A673 (cell line): ENCODE measurements around the gene MLXIP. TPM values are rescaled to one million over a fixed set of nuclear protein-coding genes. Genes with fewer than 3 reads are reported as not detected.

ENCODE experiments used
- Bru-seq: library from RNA; stranded (reverse); fragments of 400-500 nt; gene quantifications from one replicate; lab custom pipeline; 2021; lab: Mats Ljungman, UMichigan
- BruChase-seq, 2 experiments: library from RNA; stranded (reverse); fragments of 400-500 nt; gene quantifications; one replicate each; lab custom pipeline; 2021; lab: Mats Ljungman, UMichigan
- BruUV-seq: library from RNA; stranded (reverse); fragments of 400-500 nt; replicated peaks from 2 replicates; lab custom pipeline; 2021; lab: Mats Ljungman, UMichigan
- CTCF ChIA-PET: fragments of 300-600 bp; sonication (Branson Sonifier 250); formaldehyde crosslinking; loops from one replicate; lab custom pipeline; 2022; ENCODE audit warnings: antibody characterized with exemption; lab: Charles Lee
- POLR2A ChIA-PET: fragments of 300-600 bp; sonication (Branson Sonifier 250); formaldehyde crosslinking; loops from one replicate; lab custom pipeline; 2022; ENCODE audit warnings: antibody characterized with exemption; ENCODE audit not compliant: low non-redundant PET; lab: Charles Lee
- DNase-seq: peaks from one replicate; pipeline ENCODE4 v3.0.0-alpha.2; 2015; ENCODE audit warnings: low spot score
- H3K27ac ChIP-seq: fragments of 200-600 bp; sonication (generic); 2 replicates; pipeline ENCODE4 v1.5.1; 2016; ENCODE audit warnings: mixed run types, low read depth, mild to moderate bottlenecking, mixed read lengths, antibody characterized with exemption, low read length; ENCODE audit not compliant: poor library complexity, severe bottlenecking
- H3K27me3 ChIP-seq: fragments of 200-600 bp; sonication (generic); replicated peaks from 2 replicates; pipeline ENCODE4 v1.6.1; 2017; ENCODE audit warnings: mixed run types, low read depth, mild to moderate bottlenecking, mixed read lengths, antibody characterized with exemption, low read length; ENCODE audit not compliant: insufficient read depth, poor library complexity
- H3K36me3 ChIP-seq: fragments of 200-600 bp; sonication (generic); 2 replicates; pipeline ENCODE4 v1.6.1; 2016; ENCODE audit warnings: mixed run types, mild to moderate bottlenecking, mixed read lengths, antibody characterized with exemption, low read length; ENCODE audit not compliant: insufficient read depth, poor library complexity, severe bottlenecking
- H3K4me1 ChIP-seq: fragments of 200-600 bp; sonication (generic); 2 replicates; pipeline ENCODE4 v1.6.1; 2017; ENCODE audit warnings: mixed run types, mild to moderate bottlenecking, mixed read lengths, antibody characterized with exemption, low read length; ENCODE audit not compliant: insufficient read depth, poor library complexity, severe bottlenecking
- H3K4me3 ChIP-seq: fragments of 200-600 bp; sonication (generic); 2 replicates; pipeline ENCODE4 v1.5.1; 2016; ENCODE audit warnings: low read depth, mixed run types, mild to moderate bottlenecking, mixed read lengths, low read length; ENCODE audit not compliant: poor library complexity, severe bottlenecking
- H3K9me3 ChIP-seq: fragments of 200-600 bp; sonication (generic); 2 replicates; pipeline ENCODE4 v1.6.1; 2016; ENCODE audit warnings: mixed run types, low read depth, mild to moderate bottlenecking, mixed read lengths, antibody characterized with exemption, low read length; ENCODE audit not compliant: poor library complexity, severe bottlenecking
- EZH2 ChIP-seq: fragments of 200-600 bp; sonication (generic); IDR thresholded peaks from 2 replicates; pipeline ENCODE4 v1.6.1; 2017; ENCODE audit warnings: borderline replicate concordance, low read depth, mild to moderate bottlenecking, mixed read lengths, antibody characterized with exemption, low read length; ENCODE audit not compliant: poor library complexity, severe bottlenecking
- intact Hi-C: fragments of 100-400 bp; cut with micrococcal nuclease; formaldehyde crosslinking; loops from one replicate; pipeline ENCODE4 v1.10.0; 2022; ENCODE audit not compliant: unreplicated experiment
- long read RNA-seq: library from polyadenylated mRNA; stranded (forward); transcript quantifications from one replicate; pipeline ENCODE4 v2.0.0, GENCODE V29; 2022
- total RNA-seq: library from RNA; stranded (reverse); gene quantifications from 2 replicates; pipeline ENCODE4 v1.2.3, GENCODE V29; 2021
- TF ChIP-seq, protein P1 (sequence below): fragments of 300-800, 200-600 bp; sonication (generic); conservative IDR thresholded peaks from 2 replicates; pipeline ENCODE4 v1.5.1; 2017; ENCODE audit warnings: low read depth, mild to moderate bottlenecking, antibody characterized with exemption, low read length, moderate library complexity, mixed read lengths

The MLXIP gene, protein sequence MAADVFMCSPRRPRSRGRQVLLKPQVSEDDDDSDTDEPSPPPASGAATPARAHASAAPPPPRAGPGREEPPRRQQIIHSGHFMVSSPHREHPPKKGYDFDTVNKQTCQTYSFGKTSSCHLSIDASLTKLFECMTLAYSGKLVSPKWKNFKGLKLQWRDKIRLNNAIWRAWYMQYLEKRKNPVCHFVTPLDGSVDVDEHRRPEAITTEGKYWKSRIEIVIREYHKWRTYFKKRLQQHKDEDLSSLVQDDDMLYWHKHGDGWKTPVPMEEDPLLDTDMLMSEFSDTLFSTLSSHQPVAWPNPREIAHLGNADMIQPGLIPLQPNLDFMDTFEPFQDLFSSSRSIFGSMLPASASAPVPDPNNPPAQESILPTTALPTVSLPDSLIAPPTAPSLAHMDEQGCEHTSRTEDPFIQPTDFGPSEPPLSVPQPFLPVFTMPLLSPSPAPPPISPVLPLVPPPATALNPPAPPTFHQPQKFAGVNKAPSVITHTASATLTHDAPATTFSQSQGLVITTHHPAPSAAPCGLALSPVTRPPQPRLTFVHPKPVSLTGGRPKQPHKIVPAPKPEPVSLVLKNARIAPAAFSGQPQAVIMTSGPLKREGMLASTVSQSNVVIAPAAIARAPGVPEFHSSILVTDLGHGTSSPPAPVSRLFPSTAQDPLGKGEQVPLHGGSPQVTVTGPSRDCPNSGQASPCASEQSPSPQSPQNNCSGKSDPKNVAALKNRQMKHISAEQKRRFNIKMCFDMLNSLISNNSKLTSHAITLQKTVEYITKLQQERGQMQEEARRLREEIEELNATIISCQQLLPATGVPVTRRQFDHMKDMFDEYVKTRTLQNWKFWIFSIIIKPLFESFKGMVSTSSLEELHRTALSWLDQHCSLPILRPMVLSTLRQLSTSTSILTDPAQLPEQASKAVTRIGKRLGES
- total RNA-seq (32.7 and 35.8 TPM in 2 replicates), Bru-seq, nascent RNA (percentile 60 among the genes with signal in this experiment), BruChase-seq, experiment 1, labeled RNA remaining after a 2-hour chase (percentile 67 among the genes with signal in this experiment), BruChase-seq, experiment 2, labeled RNA remaining after a 6-hour chase (percentile 85 among the genes with signal in this experiment)
- long read RNA-seq, full-length matches to known transcripts = 33 of 89 reads
- long read RNA-seq, partial matches to known transcripts = 32 of 89 reads
- long read RNA-seq, other reads (novel, unspliced or antisense) = 24 of 89 reads

DNA sequence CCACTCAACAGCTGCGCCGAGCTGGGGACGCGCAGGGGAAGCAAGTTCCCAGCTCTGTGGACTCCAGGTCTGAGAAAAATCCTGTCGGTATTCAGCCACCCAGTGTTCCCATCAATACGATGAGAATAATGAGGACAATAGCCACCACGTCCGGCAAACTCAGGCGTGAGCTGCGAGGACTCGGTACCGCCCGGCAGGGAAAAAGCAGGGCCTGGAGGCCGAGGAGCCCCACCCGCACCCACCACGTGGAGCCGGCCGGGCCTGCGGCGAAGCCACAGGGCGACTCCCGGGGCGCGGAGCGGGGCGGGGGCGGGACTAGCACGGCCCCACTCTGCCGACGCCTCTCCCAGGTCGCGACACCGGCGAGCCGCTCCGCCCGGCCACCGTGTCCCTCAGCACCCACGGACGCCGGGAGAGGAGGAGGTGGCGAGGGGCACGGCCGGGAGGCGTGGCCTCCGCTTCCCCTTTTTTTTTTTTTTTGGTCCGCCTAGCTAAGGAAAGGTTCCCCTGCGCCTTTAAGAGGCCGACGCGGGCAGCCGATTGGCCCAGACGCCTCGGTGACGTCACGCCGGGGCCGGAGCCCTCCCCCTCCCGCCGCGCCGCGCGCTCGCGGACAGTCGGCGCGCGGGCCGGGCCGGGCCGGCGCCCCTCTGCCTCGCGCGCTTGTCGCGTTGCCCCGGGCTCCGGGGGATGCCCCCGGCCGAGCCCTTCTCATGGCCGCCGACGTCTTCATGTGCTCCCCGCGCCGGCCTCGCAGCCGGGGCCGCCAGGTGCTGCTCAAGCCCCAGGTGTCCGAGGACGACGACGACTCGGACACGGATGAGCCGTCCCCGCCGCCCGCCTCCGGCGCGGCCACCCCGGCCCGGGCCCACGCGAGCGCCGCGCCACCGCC, at the start of gene MLXIP:
Gene MLXIP, plus strand, starts transcription at position 616 of the 892 bp plus-strand sequence. Its CDS starts 98 bp downstream, at position 714.
- ChIA-PET POLR2A (no interaction called here), CTCF (interaction anchor here (0.6 kb wide), 1 partner anchor 1895 kb away, joined by 3 read pairs; no protein-coding TSS in a partner anchor)
- Histone ChIP-seq H3K36me3 (no peaks in the 10 kb centered on the region), H3K27ac (peak within 1 kb of the TSS; percentile 66), H3K27me3 (no peaks in the 10 kb centered on the region), H3K4me3 (peak within 1 kb of the TSS; percentile 68), H3K9me3 (no peaks in the 10 kb centered on the region), H3K4me1 (peaks cover 30% of the 10 kb centered on the region)
- TSS peak; percentile 84 for BruUV-seq
- intact Hi-C loops = no loop called here
- DNase-seq = peak; percentile 95
- no peak for TF ChIP-seq EZH2
- TF ChIP-seq, protein P1, sequence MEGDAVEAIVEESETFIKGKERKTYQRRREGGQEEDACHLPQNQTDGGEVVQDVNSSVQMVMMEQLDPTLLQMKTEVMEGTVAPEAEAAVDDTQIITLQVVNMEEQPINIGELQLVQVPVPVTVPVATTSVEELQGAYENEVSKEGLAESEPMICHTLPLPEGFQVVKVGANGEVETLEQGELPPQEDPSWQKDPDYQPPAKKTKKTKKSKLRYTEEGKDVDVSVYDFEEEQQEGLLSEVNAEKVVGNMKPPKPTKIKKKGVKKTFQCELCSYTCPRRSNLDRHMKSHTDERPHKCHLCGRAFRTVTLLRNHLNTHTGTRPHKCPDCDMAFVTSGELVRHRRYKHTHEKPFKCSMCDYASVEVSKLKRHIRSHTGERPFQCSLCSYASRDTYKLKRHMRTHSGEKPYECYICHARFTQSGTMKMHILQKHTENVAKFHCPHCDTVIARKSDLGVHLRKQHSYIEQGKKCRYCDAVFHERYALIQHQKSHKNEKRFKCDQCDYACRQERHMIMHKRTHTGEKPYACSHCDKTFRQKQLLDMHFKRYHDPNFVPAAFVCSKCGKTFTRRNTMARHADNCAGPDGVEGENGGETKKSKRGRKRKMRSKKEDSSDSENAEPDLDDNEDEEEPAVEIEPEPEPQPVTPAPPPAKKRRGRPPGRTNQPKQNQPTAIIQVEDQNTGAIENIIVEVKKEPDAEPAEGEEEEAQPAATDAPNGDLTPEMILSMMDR = no peak

DNA sequence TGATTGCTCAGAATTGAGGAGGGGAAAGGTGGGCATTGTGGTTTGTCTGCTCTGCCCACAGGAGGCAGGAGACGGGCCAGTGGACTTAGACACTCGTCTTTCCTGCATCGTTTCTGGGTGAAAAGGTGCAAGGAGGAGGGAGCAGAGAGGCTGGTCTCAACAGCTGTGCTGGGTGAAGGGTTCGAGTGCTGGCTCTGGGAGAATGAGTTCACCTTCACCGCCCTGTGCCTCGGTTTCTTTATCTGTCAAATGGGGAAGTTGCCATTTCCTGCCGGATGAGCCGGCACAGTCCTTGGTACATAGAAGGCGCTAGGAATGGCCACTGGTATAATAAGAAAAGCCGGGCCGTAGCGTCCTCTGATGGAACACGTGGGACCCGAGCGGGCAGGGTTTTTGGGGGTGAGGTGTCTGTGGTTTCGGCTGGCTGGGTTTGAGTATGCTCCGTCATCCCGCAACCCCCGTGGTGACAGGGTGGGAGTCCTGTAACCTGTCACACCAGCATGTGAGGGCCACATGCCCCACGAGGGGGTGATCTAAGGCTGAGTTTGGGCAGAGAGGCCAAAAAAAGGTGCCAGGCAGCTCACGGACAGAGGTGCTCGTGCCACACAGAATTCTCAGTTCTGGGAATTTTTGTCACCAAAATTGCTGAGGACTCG, 49.5 kb upstream of the MLXIP start:
- Histone ChIP-seq H3K27me3 (no peaks in the 10 kb centered on the region), H3K36me3 (no peaks in the 10 kb centered on the region), H3K27ac (peak overlapping the region; percentile 16), H3K9me3 (no peaks in the 10 kb centered on the region), H3K4me3 (no peak overlapping the region), H3K4me1 (no peaks in the 10 kb centered on the region)
- CTCF ChIA-PET = no interaction called here
- no TSS peak for BruUV-seq
- POLR2A ChIA-PET = no interaction called here
- TF ChIP-seq, protein P1 = no peak
- TF ChIP-seq EZH2 = no peak
- intact Hi-C loops = no loop called here
- no peak for DNase-seq
